H9 (cell line): Measurements from ENCODE around the gene TELO2. TPM values are rescaled to one million over a fixed set of nuclear protein-coding genes. Genes with fewer than 3 reads are reported as not detected.

Source experiments
- DNase-seq: peaks from one replicate; pipeline ENCODE4 v3.0.0-alpha.2; 2017
- H2AFZ ChIP-seq: one replicate; pipeline ENCODE4 v1.6.1; 2013; ENCODE audit warnings: mild to moderate bottlenecking, low read length, control low read depth, moderate library complexity
- H2AK5ac ChIP-seq: 2 replicates; pipeline ENCODE4 v1.6.1; 2013; ENCODE audit warnings: low read length, control low read depth, mixed read lengths; ENCODE audit not compliant: insufficient read length
- H2BK120ac ChIP-seq: one replicate; pipeline ENCODE4 v1.6.1; 2013; ENCODE audit warnings: low read depth, mild to moderate bottlenecking, low read length, control low read depth, inconsistent platforms; ENCODE audit not compliant: poor library complexity, severe bottlenecking
- H2BK12ac ChIP-seq: 2 replicates; pipeline ENCODE4 v1.6.1; 2013; ENCODE audit warnings: low read length, control low read depth, mixed read lengths, low read depth; ENCODE audit not compliant: insufficient read length
- H2BK15ac ChIP-seq: 2 replicates; pipeline ENCODE4 v1.6.1; 2013; ENCODE audit warnings: low read depth, low read length, control low read depth
- H2BK20ac ChIP-seq: one replicate; pipeline ENCODE4 v1.6.1; 2013; ENCODE audit warnings: low read depth, mild to moderate bottlenecking, low read length, control low read depth, inconsistent platforms; ENCODE audit not compliant: poor library complexity, severe bottlenecking
- H2BK5ac ChIP-seq: 2 replicates; pipeline ENCODE4 v1.6.1; 2013; ENCODE audit warnings: low read length, control low read depth, mixed read lengths; ENCODE audit not compliant: insufficient read length
- H3K14ac ChIP-seq: 2 replicates; pipeline ENCODE4 v1.6.1; 2013; ENCODE audit warnings: low read length, control low read depth; ENCODE audit not compliant: insufficient read depth
- H3K18ac ChIP-seq: 2 replicates; pipeline ENCODE4 v1.6.1; 2013; ENCODE audit warnings: low read depth, mild to moderate bottlenecking, mixed read lengths, low read length, control low read depth; ENCODE audit not compliant: insufficient read length
- H3K23ac ChIP-seq: 2 replicates; pipeline ENCODE4 v1.6.1; 2013; ENCODE audit warnings: low read length, control low read depth, mixed read lengths, low read depth; ENCODE audit not compliant: insufficient read length
- H3K23me2 ChIP-seq: 2 replicates; pipeline ENCODE4 v1.6.1; 2013; ENCODE audit warnings: low read depth, mild to moderate bottlenecking, mixed read lengths, low read length, control low read depth; ENCODE audit not compliant: insufficient read length, poor library complexity, severe bottlenecking
- H3K27ac ChIP-seq: 2 replicates; pipeline ENCODE4 v1.5.1; 2013; ENCODE audit warnings: low read length, control low read depth, mixed read lengths, low read depth; ENCODE audit not compliant: insufficient read length
- H3K27me3 ChIP-seq: 2 replicates; pipeline ENCODE4 v1.6.1; 2013; ENCODE audit warnings: low read length, control low read depth, inconsistent platforms; ENCODE audit not compliant: insufficient read depth
- H3K4ac ChIP-seq: 2 replicates; pipeline ENCODE4 v1.6.1; 2013; ENCODE audit warnings: low read depth, mild to moderate bottlenecking, control low read depth, inconsistent platforms, low read length, moderate library complexity
- H3K4me1 ChIP-seq: 2 replicates; pipeline ENCODE4 v1.6.1; 2013; ENCODE audit warnings: low read length, control low read depth, inconsistent platforms; ENCODE audit not compliant: insufficient read depth
- H3K4me2 ChIP-seq: 2 replicates; pipeline ENCODE4 v1.6.1; 2013; ENCODE audit warnings: low read length, control low read depth, mixed read lengths; ENCODE audit not compliant: insufficient read length, insufficient read depth
- H3K56ac ChIP-seq: 2 replicates; pipeline ENCODE4 v1.6.1; 2013; ENCODE audit warnings: low read depth, mild to moderate bottlenecking, mixed read lengths, low read length, control low read depth; ENCODE audit not compliant: insufficient read length
- H3K79me1 ChIP-seq: 2 replicates; pipeline ENCODE4 v1.6.1; 2013; ENCODE audit warnings: low read depth, mild to moderate bottlenecking, moderate library complexity, low read length, control low read depth, inconsistent platforms; ENCODE audit not compliant: insufficient read depth, poor library complexity, severe bottlenecking
- H3K79me2 ChIP-seq: 2 replicates; pipeline ENCODE4 v1.6.1; 2013; ENCODE audit warnings: low read length, control low read depth, inconsistent platforms; ENCODE audit not compliant: insufficient read depth
- H3K9ac ChIP-seq: 2 replicates; pipeline ENCODE4 v1.6.1; 2013; ENCODE audit warnings: low read length, control low read depth, mixed read lengths; ENCODE audit not compliant: insufficient read length; ENCODE audit errors: extremely low read depth
- H3K9me3 ChIP-seq: one replicate; pipeline ENCODE4 v1.6.1; 2013; ENCODE audit warnings: low read depth, low read length, inconsistent platforms; ENCODE audit not compliant: control insufficient read depth
- H3T11ph ChIP-seq: one replicate; pipeline ENCODE4 v1.6.1; 2013; ENCODE audit warnings: mild to moderate bottlenecking, low read length, control low read depth, inconsistent platforms
- H4K20me1 ChIP-seq: one replicate; pipeline ENCODE4 v1.6.1; 2013; ENCODE audit not compliant: control insufficient read depth, insufficient read length, insufficient read depth
- H4K5ac ChIP-seq: 2 replicates; pipeline ENCODE4 v1.6.1; 2013; ENCODE audit warnings: low read depth, mild to moderate bottlenecking, mixed read lengths, low read length, control low read depth; ENCODE audit not compliant: insufficient read length
- H4K8ac ChIP-seq: replicated peaks from 2 replicates; pipeline ENCODE4 v1.6.1; 2013; ENCODE audit warnings: low read length, control low read depth, mixed read lengths, low read depth; ENCODE audit not compliant: insufficient read length
- H4K91ac ChIP-seq: 2 replicates; pipeline ENCODE4 v1.6.1; 2013; ENCODE audit warnings: low read depth, mild to moderate bottlenecking, moderate library complexity, mixed read lengths, low read length, control low read depth; ENCODE audit not compliant: insufficient read length
- H3K27ac Mint-ChIP-seq, 3 experiments: 2 replicates in 2 of 3; 3 replicates in 1 of 3; pipeline ENCODE4 v1.8.0; 2020 to 2021; ENCODE audit warnings: mixed read lengths in 3 of 3, mild to moderate bottlenecking in 1 of 3, moderate library complexity in 1 of 3
- H3K27me3 Mint-ChIP-seq: 2 replicates; pipeline ENCODE4 v1.8.0; 2021; ENCODE audit warnings: low read depth, mild to moderate bottlenecking, moderate library complexity, mixed read lengths
- H3K36me3 Mint-ChIP-seq, 3 experiments: 2 replicates in 2 of 3; 3 replicates in 1 of 3; pipeline ENCODE4 v1.8.0; 2020 to 2021; ENCODE audit warnings: low read depth in 3 of 3, mixed read lengths in 3 of 3; ENCODE audit not compliant: insufficient read depth in 1 of 3
- H3K4me1 Mint-ChIP-seq, 2 experiments: 2 replicates each; pipeline ENCODE4 v1.8.0; 2020; ENCODE audit warnings: mixed read lengths in 2 of 2
- H3K4me3 Mint-ChIP-seq, 2 experiments: 2 replicates in 1 of 2; 3 replicates in 1 of 2; pipeline ENCODE4 v1.8.0; 2020 to 2021; ENCODE audit warnings: mild to moderate bottlenecking in 2 of 2, mixed read lengths in 2 of 2, moderate library complexity in 1 of 2
- H3K9me3 Mint-ChIP-seq, 2 experiments: 2 replicates in 1 of 2; 3 replicates in 1 of 2; pipeline ENCODE4 v1.8.0; 2020; ENCODE audit warnings: mild to moderate bottlenecking in 2 of 2, mixed read lengths in 2 of 2, moderate library complexity in 1 of 2
- WGBS: extraction: QIAGEN DNeasy Blood & Tissue Kit; methylation state at CpG from one replicate; pipeline ENCODE4 v1.1.7; 2013; ENCODE audit warnings: missing lambda C conversion rate, low lambda C conversion rate, mixed read lengths; ENCODE audit not compliant: insufficient read length; ENCODE audit errors: extremely low coverage; 5-methylcytosine and 5-hydroxymethylcytosine counted together
- total RNA-seq: library from RNA; stranded (reverse); gene quantifications from 2 replicates; pipeline ENCODE4 v1.2.1, GENCODE V29; 2021
- TF ChIP-seq, protein P1 (sequence below): fragments of 200-600 bp; sonication (generic); conservative IDR thresholded peaks from 3 replicates; pipeline ENCODE4 v1.8.0; 2021; ENCODE audit warnings: antibody characterized with exemption, mild to moderate bottlenecking

TELO2 gene
- total RNA-seq, 1 experiment from 2014 or later, result 98.9 TPM

DNA sequence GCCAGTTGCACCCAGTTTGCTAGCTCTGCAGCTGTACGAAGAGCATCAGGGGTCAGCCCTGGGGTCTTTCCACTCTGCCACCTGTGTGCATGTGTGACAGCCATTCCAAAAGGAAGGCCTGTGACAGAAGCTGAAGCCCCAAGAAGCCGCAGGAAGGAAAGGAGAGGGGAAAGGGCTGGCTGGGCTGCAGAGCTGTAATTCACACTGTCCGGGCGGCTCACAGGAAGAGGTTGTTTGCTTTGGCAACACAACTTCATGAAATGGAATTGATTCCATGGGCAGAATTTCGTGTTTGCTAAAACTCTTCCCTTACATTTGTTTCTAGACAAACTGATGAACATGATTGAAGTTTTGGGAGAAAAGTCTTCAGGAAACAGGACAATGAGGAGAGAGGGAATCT, 55.1 kb downstream of the TELO2 start:
- H3K36me3 Mint-ChIP-seq, result peaks cover 0 to 2% (median 0%) of the 10 kb centered on the region in 3 experiments; a peak in 3 of 7 replicates
- H3K27me3 Mint-ChIP-seq, result no peaks in the 10 kb centered on the region
- Histone ChIP-seq H3K9me3 (no peaks in the 10 kb centered on the region), H3K27me3 (no peaks in the 10 kb centered on the region), H4K20me1 (no peaks in the 10 kb centered on the region), H2AFZ (no peak overlapping the region), H3K79me1 (no peaks in the 10 kb centered on the region), H3K14ac (no peak overlapping the region), H3K4ac (no peak overlapping the region), H2BK20ac (no peak overlapping the region), H3T11ph (no peak overlapping the region), H3K4me1 (no peaks in the 10 kb centered on the region), H4K8ac (no peak overlapping the region), H3K18ac (no peak overlapping the region), H3K27ac (no peak overlapping the region), H3K23me2 (no peaks in the 10 kb centered on the region), H2BK12ac (no peak overlapping the region), H2BK15ac (no peak overlapping the region), H2BK120ac (no peak overlapping the region), H3K4me2 (no peak overlapping the region), H4K5ac (no peak overlapping the region), H3K23ac (no peak overlapping the region), H2BK5ac (no peak overlapping the region), H4K91ac (no peak overlapping the region), H3K9ac (no peak overlapping the region), H3K56ac (no peak overlapping the region), H3K79me2 (no peaks in the 10 kb centered on the region), H2AK5ac (no peak overlapping the region)
- H3K4me3 Mint-ChIP-seq, result no peak overlapping the region
- H3K4me1 Mint-ChIP-seq, result peaks cover 2 to 3% of the 10 kb centered on the region in 2 experiments; a peak in 2 of 4 replicates
- no peaks in the 10 kb centered on the region for H3K9me3 Mint-ChIP-seq
- H3K27ac Mint-ChIP-seq, result peak overlapping the region in 1 of 3 experiments; percentile 59; a peak in 2 of 7 replicates
- DNase-seq, result no peak
- no CpG with 5 or more reads among the region's 5 CpGs for WGBS
- TF ChIP-seq, protein P1, sequence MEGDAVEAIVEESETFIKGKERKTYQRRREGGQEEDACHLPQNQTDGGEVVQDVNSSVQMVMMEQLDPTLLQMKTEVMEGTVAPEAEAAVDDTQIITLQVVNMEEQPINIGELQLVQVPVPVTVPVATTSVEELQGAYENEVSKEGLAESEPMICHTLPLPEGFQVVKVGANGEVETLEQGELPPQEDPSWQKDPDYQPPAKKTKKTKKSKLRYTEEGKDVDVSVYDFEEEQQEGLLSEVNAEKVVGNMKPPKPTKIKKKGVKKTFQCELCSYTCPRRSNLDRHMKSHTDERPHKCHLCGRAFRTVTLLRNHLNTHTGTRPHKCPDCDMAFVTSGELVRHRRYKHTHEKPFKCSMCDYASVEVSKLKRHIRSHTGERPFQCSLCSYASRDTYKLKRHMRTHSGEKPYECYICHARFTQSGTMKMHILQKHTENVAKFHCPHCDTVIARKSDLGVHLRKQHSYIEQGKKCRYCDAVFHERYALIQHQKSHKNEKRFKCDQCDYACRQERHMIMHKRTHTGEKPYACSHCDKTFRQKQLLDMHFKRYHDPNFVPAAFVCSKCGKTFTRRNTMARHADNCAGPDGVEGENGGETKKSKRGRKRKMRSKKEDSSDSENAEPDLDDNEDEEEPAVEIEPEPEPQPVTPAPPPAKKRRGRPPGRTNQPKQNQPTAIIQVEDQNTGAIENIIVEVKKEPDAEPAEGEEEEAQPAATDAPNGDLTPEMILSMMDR, result no peak
